HEK293T (cell line): ENCODE results near the gene GRIFIN.

Experiments
- ARNT ChIP-seq: fragments of 450-650 bp; IDR thresholded peaks from 2 replicates; pipeline ENCODE4 v1.6.1; 2017; ENCODE audit warnings: mild to moderate bottlenecking
- TF ChIP-seq, protein P1 (sequence below): fragments of 450-650 bp; IDR thresholded peaks from 2 replicates; pipeline ENCODE4 v1.6.1; 2016

- no peak for TF ChIP-seq ARNT
- TF ChIP-seq, protein P1, sequence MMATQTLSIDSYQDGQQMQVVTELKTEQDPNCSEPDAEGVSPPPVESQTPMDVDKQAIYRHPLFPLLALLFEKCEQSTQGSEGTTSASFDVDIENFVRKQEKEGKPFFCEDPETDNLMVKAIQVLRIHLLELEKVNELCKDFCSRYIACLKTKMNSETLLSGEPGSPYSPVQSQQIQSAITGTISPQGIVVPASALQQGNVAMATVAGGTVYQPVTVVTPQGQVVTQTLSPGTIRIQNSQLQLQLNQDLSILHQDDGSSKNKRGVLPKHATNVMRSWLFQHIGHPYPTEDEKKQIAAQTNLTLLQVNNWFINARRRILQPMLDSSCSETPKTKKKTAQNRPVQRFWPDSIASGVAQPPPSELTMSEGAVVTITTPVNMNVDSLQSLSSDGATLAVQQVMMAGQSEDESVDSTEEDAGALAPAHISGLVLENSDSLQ: no peak
Observed at GRCh38 chr7:2471022-2471329, 5.2 kb downstream of the GRIFIN start.
